ENCODE measurements around the gene MFNG. TPM values are rescaled to one million over a fixed set of nuclear protein-coding genes. Genes with fewer than 3 reads are reported as not detected.

MFNG gene
- total and polyA plus RNA-seq, 4 donors: 14.3 to 46.7 (median 31.0) TPM

DNA sequence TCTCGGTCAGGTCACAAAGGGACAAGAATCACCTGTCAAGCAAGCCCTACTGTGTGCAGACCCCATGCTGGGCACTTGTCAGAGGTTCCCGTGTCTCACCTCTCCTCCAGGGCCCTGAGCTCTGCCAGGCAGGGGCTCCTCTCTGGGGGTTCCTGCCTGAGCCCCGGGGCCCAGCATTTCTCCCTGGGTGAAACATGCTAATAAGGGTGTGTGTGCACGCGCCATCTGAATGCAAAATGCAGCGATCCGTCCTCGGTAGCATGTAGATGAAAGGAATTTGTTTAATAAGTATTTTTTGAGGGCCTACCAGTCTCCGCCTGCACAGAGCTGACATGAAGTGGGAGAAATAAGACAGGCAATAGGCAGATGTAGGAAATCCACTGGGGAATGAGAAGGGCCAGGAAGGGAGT is 64.7 kb downstream of the MFNG start:
- H3K27me3 ChIP-seq (ENCODE audit: control insufficient read depth in 3 of 3, insufficient read depth in 3 of 3, low read length in 2 of 3): peaks cover 12 to 60% (median 48%) of the 10 kb centered on the region in 3 donors
- H3K9ac ChIP-seq (ENCODE audit: insufficient read depth in 1 of 2, low read length in 2 of 2): no peak overlapping the region
- TF ChIP-seq, protein P1, sequence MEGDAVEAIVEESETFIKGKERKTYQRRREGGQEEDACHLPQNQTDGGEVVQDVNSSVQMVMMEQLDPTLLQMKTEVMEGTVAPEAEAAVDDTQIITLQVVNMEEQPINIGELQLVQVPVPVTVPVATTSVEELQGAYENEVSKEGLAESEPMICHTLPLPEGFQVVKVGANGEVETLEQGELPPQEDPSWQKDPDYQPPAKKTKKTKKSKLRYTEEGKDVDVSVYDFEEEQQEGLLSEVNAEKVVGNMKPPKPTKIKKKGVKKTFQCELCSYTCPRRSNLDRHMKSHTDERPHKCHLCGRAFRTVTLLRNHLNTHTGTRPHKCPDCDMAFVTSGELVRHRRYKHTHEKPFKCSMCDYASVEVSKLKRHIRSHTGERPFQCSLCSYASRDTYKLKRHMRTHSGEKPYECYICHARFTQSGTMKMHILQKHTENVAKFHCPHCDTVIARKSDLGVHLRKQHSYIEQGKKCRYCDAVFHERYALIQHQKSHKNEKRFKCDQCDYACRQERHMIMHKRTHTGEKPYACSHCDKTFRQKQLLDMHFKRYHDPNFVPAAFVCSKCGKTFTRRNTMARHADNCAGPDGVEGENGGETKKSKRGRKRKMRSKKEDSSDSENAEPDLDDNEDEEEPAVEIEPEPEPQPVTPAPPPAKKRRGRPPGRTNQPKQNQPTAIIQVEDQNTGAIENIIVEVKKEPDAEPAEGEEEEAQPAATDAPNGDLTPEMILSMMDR (IDR thresholded peaks at IDR 0.05; ENCODE audit: control extremely low read depth, extremely low read depth): no peak
- 80 to 85% methylated on average over 9 of the region's 9 CpGs for WGBS, 2 donors
- no peaks in the 10 kb centered on the region for H3K36me3 ChIP-seq (ENCODE audit: control insufficient read depth in 4 of 4, insufficient read depth in 4 of 4, low read length in 4 of 4)
- DNase-seq (no peak), ATAC-seq (ENCODE audit: insufficient read depth, low FRiP score) (no peak)
- peaks cover 0 to 21% (median 12%) of the 10 kb centered on the region in 5 donors for H3K4me1 ChIP-seq (ENCODE audit: control insufficient read depth in 5 of 5, insufficient read depth in 5 of 5, low read length in 5 of 5)
- H3K9me3 ChIP-seq (ENCODE audit: control insufficient read depth in 4 of 4, insufficient read depth in 3 of 4, low read length in 3 of 4): peaks cover 0 to 2% (median 0%) of the 10 kb centered on the region in 4 donors
- no peak overlapping the region for H3K4me3 ChIP-seq
- no peak overlapping the region for H3K27ac ChIP-seq (ENCODE audit: low read depth in 1 of 2, low read length in 1 of 2)

DNA sequence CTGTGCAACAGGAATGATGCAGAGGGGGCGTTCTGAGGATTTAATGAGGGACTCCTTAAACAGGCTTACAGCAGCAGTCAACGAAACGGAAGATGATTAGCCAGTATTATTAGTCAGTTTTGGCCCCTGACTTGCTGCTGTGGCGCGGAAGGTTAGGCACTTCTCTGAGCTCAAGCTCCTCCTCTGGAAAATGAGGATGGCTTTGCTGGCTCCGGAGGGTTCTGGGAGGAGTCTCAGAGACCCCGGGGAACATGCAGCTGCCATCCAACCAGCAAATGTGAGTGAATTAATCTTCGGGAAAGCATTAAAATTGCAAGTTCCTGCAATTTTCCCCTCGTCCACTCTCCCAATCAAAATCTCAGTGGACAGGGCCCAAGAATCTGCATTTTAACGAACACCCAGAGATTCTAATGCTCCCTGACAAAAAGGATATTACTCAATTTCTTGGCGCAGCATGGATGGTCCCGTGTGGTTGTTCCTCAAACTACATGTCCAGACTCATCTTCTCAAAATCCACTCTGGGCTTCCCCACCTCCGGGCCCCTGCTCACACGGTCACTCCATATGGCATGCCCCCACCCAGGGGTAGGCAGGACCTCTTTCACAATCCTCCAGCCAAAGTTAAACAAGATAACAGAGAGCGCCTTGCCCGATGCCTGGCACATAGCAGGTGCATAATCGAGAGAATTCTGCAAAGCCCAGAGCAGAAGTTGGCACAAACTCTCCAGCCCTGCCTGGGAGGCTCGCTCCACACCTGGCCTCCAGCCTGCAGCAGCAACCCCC is 65.3 kb downstream of the MFNG start:
- Histone ChIP-seq H3K9ac (ENCODE audit: insufficient read depth in 1 of 2, low read length in 2 of 2) (no peak overlapping the region), H3K9me3 (ENCODE audit: control insufficient read depth in 4 of 4, insufficient read depth in 3 of 4, low read length in 3 of 4) (peaks cover 0 to 2% (median 0%) of the 10 kb centered on the region in 4 donors), H3K36me3 (ENCODE audit: control insufficient read depth in 4 of 4, insufficient read depth in 4 of 4, low read length in 4 of 4) (no peaks in the 10 kb centered on the region), H3K27ac (ENCODE audit: low read depth in 1 of 2, low read length in 1 of 2) (no peak overlapping the region), H3K4me3 (no peak overlapping the region), H3K27me3 (ENCODE audit: control insufficient read depth in 3 of 3, insufficient read depth in 3 of 3, low read length in 2 of 3) (peaks cover 12 to 54% (median 45%) of the 10 kb centered on the region in 3 donors), H3K4me1 (ENCODE audit: control insufficient read depth in 5 of 5, insufficient read depth in 5 of 5, low read length in 5 of 5) (peaks cover 0 to 15% (median 6%) of the 10 kb centered on the region in 5 donors)
- DNase-seq: no peak
- TF ChIP-seq, protein P1 (IDR thresholded peaks at IDR 0.05; ENCODE audit: control extremely low read depth, extremely low read depth): no peak
- WGBS, 2 donors: 24 to 46% methylated on average over 18 of the region's 18 CpGs
- ATAC-seq (ENCODE audit: insufficient read depth, low FRiP score): no peak

DNA sequence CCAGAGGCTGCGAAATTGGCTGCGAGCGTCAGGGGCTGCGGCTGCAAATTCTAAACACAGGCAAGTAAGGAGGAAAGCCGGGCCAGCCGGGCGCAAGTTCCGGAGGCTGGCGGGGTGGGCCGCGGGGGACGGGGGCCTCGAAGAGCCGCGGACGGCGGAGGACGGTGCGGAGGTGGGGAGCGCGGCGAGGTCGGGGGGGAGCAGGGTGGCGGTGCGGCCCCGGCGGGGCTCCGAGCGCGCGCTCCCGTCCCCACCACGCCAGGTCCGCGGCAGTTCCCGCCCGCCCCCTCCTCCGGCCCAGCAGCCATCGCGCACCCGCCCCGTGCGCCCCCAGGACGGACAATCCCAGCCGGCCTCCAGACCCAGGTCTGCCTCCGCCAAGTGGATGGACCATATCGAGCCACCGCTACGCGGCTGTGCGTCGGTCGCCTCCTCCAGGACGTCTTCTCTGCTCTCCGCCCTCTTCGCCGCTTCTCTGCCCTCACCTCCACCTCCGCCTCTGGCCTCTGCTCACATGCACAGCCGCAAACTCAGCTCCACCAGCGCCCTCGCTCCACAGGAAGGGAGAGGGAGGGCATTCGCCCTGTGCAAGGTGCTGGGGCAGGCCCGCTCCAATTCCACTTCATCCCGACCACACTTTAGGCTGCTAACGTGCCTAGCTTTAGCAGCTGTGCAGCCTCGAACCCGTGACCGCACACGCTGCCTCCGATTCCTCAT is 66.1 kb downstream of the MFNG start:
- peaks cover 0 to 2% (median 0%) of the 10 kb centered on the region in 4 donors for H3K9me3 ChIP-seq (ENCODE audit: control insufficient read depth in 4 of 4, insufficient read depth in 3 of 4, low read length in 3 of 4)
- TF ChIP-seq, protein P1 (IDR thresholded peaks at IDR 0.05; ENCODE audit: control extremely low read depth, extremely low read depth): no peak
- no peaks in the 10 kb centered on the region for H3K36me3 ChIP-seq (ENCODE audit: control insufficient read depth in 4 of 4, insufficient read depth in 4 of 4, low read length in 4 of 4)
- peaks cover 0 to 15% (median 6%) of the 10 kb centered on the region in 5 donors for H3K4me1 ChIP-seq (ENCODE audit: control insufficient read depth in 5 of 5, insufficient read depth in 5 of 5, low read length in 5 of 5)
- ATAC-seq (ENCODE audit: insufficient read depth, low FRiP score): no peak
- H3K27ac ChIP-seq (ENCODE audit: low read depth in 1 of 2, low read length in 1 of 2): no peak overlapping the region
- H3K27me3 ChIP-seq (ENCODE audit: control insufficient read depth in 3 of 3, insufficient read depth in 3 of 3, low read length in 2 of 3): peaks cover 12 to 47% (median 37%) of the 10 kb centered on the region in 3 donors
- DNase-seq: peak in 1 of 3 donors; percentile 38
- no peak overlapping the region for H3K9ac ChIP-seq (ENCODE audit: insufficient read depth in 1 of 2, low read length in 2 of 2)
- WGBS, 2 donors: 1 to 2% methylated on average over 64 to 70 of the region's 70 CpGs
- H3K4me3 ChIP-seq: no peak overlapping the region

Measured in lung (tissue), 12 donors.